ENCODE data around the gene ENO2.

DNA sequence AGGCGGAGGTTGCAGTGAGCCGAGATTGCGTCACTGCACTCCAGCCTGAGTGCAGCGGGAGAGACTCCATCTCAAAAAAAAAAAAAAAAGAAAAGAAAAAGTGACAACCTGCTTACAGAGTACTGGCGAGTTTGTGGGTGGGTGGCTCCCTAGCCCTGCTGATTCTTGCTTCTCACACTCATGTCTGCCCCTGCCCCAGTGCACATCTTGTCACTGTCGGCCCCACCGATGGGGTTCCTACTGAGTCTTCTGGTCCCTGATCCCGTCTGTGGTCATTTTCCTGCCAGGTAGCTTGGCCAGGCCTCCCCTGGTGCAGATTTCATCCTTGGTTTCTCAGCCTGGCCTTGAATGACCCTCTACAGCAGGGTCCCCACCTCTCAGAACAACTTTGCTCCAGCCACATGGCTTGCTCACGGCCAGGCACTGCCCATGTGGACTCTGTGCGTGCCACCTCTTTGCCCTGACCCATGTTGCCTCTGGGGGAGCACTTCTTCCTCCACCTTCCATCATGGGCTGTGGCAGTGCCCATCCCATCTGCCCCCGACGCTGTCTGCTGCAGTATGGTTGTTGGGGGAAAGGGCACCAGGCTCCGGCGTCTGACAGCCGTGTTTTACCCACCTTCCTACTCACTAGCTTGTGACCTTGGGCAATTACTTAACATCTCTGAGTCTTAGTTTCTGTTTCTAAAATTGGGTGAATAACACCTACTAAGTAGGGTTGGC is 34.7 kb downstream of the ENO2 start:
- TF ChIP-seq CEBPB (IDR thresholded peaks at IDR 0.05): no peak
- TF ChIP-seq, protein P1, sequence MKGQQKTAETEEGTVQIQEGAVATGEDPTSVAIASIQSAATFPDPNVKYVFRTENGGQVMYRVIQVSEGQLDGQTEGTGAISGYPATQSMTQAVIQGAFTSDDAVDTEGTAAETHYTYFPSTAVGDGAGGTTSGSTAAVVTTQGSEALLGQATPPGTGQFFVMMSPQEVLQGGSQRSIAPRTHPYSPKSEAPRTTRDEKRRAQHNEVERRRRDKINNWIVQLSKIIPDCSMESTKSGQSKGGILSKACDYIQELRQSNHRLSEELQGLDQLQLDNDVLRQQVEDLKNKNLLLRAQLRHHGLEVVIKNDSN (IDR thresholded peaks at IDR 0.05): no peak
- no peak for TF ChIP-seq MAX (IDR thresholded peaks at IDR 0.05)
- TF ChIP-seq TAF1 (IDR thresholded peaks at IDR 0.05; ENCODE audit: low read depth): no peak
- TF ChIP-seq REST (IDR thresholded peaks at IDR 0.05; ENCODE audit: low read depth): no peak
- TF ChIP-seq CREB1 (IDR thresholded peaks at IDR 0.05; ENCODE audit: low read depth): no peak
- no peak for TF ChIP-seq EGR1 (IDR thresholded peaks at IDR 0.05)
